Cardiac septum (tissue), 1 donor: Measurements from ENCODE around the gene NANOG. TPM values are rescaled to one million over a fixed set of nuclear protein-coding genes. Genes with fewer than 3 reads are reported as not detected.
"Not testable (repeated sequence)": the region's sequence is repeated elsewhere in the genome, so short reads cannot be mapped to it uniquely, and the experiment has no call there.

Experiments
- DNase-seq: peaks from one replicate; pipeline ENCODE4 v3.0.0-alpha.2; 2020; ENCODE audit warnings: low spot score
- intact Hi-C: fragments of 100-400 bp; cut with DNase I; formaldehyde crosslinking; loops from one replicate; pipeline ENCODE4 v1.14.0; 2022
- total RNA-seq: library from RNA; stranded (reverse); fragmentation: NEBNext Ultra II Directional; extraction: Animal tissue kit (Norgen Biotek cat#: 25700); gene quantifications from one replicate; pipeline ENCODE4 v1.2.1, GENCODE V29; 2021
- donor health status: DM: no; HTN: no; CAD: no.

Gene NANOG
- total RNA-seq, 1 donor from 2014 or later: not detected

DNA sequence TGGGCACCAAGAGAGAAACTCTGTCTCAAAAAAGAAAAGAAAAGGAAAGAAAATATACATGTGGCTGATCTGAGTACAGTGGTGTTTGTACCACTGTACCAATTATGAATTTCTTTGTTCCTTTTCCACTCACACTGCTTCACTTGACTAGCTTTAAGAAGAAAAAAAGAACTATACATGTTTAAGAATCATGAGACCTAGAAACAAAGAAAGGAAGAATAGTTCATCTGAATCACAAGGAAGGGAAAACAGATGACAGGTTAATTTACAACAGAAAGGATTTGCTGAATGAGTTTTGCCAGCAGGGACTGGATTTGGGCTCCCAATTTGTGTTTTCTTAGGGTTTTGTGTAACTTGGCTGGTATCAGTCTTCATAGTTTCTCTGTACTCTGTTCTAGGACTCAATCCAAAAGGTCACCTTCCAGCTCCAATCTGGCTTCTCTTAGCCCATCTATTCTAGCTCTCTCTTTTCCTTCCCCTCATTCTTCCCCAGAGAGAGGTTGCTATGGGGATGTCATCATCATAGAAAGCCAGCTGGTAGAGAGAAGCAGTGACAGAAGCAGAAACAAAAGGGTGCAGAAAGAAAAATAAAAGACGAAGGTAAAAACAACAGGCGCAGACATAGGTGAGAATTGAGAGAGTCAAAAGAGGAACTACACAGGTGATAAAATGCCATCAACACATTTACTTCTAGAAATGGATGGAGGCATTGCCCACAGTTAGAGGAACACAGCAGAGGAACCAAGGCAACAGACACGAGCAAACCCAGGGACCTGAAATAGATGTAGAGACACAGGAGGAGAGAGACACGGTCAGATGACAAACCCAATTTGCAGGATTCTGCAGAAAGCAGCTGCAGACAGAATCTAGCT lies 58.3 kb downstream of the NANOG start:
- DNase-seq, intact Hi-C loops: not testable (repeated sequence)

DNA sequence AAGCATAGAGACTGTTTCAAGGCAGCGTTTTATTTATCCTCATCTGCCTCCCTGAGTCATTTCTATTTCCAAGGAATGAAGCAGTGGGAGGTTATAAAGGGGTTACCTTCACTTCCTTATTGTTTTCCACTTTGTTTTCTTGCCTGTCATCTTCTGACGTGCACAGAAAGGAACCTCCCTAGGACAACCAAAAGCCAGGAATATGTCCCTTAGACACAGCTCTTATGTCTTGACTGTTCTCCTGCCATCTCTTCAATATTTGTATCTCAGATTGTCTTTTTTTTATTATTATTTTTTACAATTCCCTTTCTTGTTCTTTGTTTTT lies 58.9 kb downstream of the NANOG start:
- not testable (repeated sequence) for DNase-seq

More for the DNA sequence above, 58.9 kb downstream of the NANOG start:
- intact Hi-C loops: not testable (repeated sequence)

Other genes starting within 250 kb of the NANOG start
- gene APOBEC1, start 123.5 kb upstream of the NANOG start, total RNA-seq: not detected
- 0.46 TPM for gene GDF3, start 93.6 kb upstream of the NANOG start, total RNA-seq
- gene DPPA3, start 78.0 kb upstream of the NANOG start, total RNA-seq: not detected
- not detected for gene CLEC4C, start 42.0 kb upstream of the NANOG start, total RNA-seq
- gene NANOGNB, start 24.2 kb upstream of the NANOG start, total RNA-seq: not detected
- 0.51 TPM for gene SLC2A14, start 83.5 kb downstream of the NANOG start, total RNA-seq
- gene SLC2A3, start 146.8 kb downstream of the NANOG start, total RNA-seq: 23.5 TPM
- 25.1 TPM for gene FOXJ2, start 243.3 kb downstream of the NANOG start, total RNA-seq